Inferior parietal cortex (tissue), 1 donor: ENCODE measurements around the gene POLE.
"Not testable (repeated sequence)": the region's sequence is repeated elsewhere in the genome, so short reads cannot be mapped to it uniquely, and the experiment has no call there.

ENCODE experiments used
- DNase-seq: peaks from one replicate; pipeline ENCODE4 v3.0.0-alpha.2; 2016; ENCODE audit errors: extremely low spot score

Gene POLE

GRCh38 chr12:132615579-132616038 is 71.5 kb downstream of the POLE start:
- no peak for DNase-seq

- DNase-seq: peak; percentile 93
These were observed 72.1 kb downstream of the POLE start for GRCh38 chr12:132614861-132615578.

- no peak for DNase-seq
These were observed 73.1 kb downstream of the POLE start for GRCh38 chr12:132614029-132614428.

GRCh38 chr12:132611620-132612019 is 75.5 kb downstream of the POLE start:
- no peak for DNase-seq

- DNase-seq: no peak
These were observed 76.1 kb downstream of the POLE start for GRCh38 chr12:132610866-132611602.

GRCh38 chr12:132610051-132610759 is 76.9 kb downstream of the POLE start, which contains the start of gene LRCOL1:
LRCOL1 (minus strand) TSS chr12:132610582; CDS start chr12:132606251, 4,331 bp downstream.
- DNase-seq: no peak

GRCh38 chr12:132608231-132609171 is 78.6 kb downstream of the POLE start:
- DNase-seq: no peak

- no peak for DNase-seq
These were observed 80.2 kb downstream of the POLE start for GRCh38 chr12:132606927-132607326.

- DNase-seq: peak; percentile 36
These were observed 80.7 kb downstream of the POLE start for GRCh38 chr12:132606466-132606865.

- no peak for DNase-seq
These were observed 81.2 kb downstream of the POLE start for GRCh38 chr12:132605892-132606291.

GRCh38 chr12:132604668-132605441 is 82.3 kb downstream of the POLE start:
- no peak for DNase-seq

GRCh38 chr12:132604151-132604618 is 83.0 kb downstream of the POLE start:
- no peak for DNase-seq

- DNase-seq: no peak
These were observed 83.6 kb downstream of the POLE start for GRCh38 chr12:132603240-132604150.

GRCh38 chr12:132602572-132603239 is 84.4 kb downstream of the POLE start:
- DNase-seq: no peak

GRCh38 chr12:132601171-132601883 is 85.8 kb downstream of the POLE start:
- DNase-seq: no peak

GRCh38 chr12:132600048-132601032 is 86.8 kb downstream of the POLE start:
- peak; percentile 54 for DNase-seq

GRCh38 chr12:132599502-132599901 is 87.6 kb downstream of the POLE start:
- DNase-seq: not testable (repeated sequence)
